Subcutaneous abdominal adipose tissue (tissue), 5 donors: ENCODE measurements around the gene DNASE1L2.

Experiments
- H3K27ac ChIP-seq: one replicate; pipeline ENCODE4 v1.7.0; 2013; ENCODE audit warnings: low read depth, mild to moderate bottlenecking, inconsistent platforms, low read length, moderate library complexity
- H3K27me3 ChIP-seq, 5 donors: one replicate each; pipeline ENCODE4 v1.7.0; 2013; ENCODE audit warnings: low read length in 5 of 5, inconsistent platforms in 1 of 5; ENCODE audit not compliant: control insufficient read depth in 5 of 5, insufficient read depth in 4 of 5
- H3K36me3 ChIP-seq, 5 donors: one replicate each; pipeline ENCODE4 v1.7.0; 2013; ENCODE audit warnings: low read length in 5 of 5; ENCODE audit not compliant: control insufficient read depth in 5 of 5, insufficient read depth in 5 of 5
- H3K4me1 ChIP-seq, 5 donors: one replicate each; pipeline ENCODE4 v1.7.0; 2013; ENCODE audit warnings: low read length in 5 of 5, mild to moderate bottlenecking in 3 of 5, moderate library complexity in 1 of 5; ENCODE audit not compliant: control insufficient read depth in 5 of 5, insufficient read depth in 5 of 5
- H3K4me3 ChIP-seq, 5 donors: one replicate each; pipeline ENCODE4 v1.7.0; 2013; ENCODE audit warnings: low read length in 5 of 5, low read depth in 1 of 5
- H3K9ac ChIP-seq, 5 donors: one replicate each; pipeline ENCODE4 v1.7.0; 2013; ENCODE audit warnings: low read length in 5 of 5, mild to moderate bottlenecking in 4 of 5, moderate library complexity in 3 of 5
- H3K9me3 ChIP-seq, 5 donors: one replicate each; pipeline ENCODE4 v1.7.0; 2013; ENCODE audit warnings: low read length in 5 of 5; ENCODE audit not compliant: control insufficient read depth in 5 of 5
- donor health status: healthy.
- donor health status: healthy.
- donor health status: healthy.
- donor health status: healthy.
- donor health status: healthy.

DNASE1L2 gene

GRCh38 chr16:2284001-2284770 lies 47.9 kb downstream of the DNASE1L2 start:
- no peaks in the 10 kb centered on the region for H3K27me3 ChIP-seq
- no peak overlapping the region for H3K9ac ChIP-seq
- H3K4me3 ChIP-seq = no peak overlapping the region
- no peak overlapping the region for H3K27ac ChIP-seq
- peaks cover 0 to 72% (median 46%) of the 10 kb centered on the region in 5 donors for H3K36me3 ChIP-seq
- H3K9me3 ChIP-seq = no peaks in the 10 kb centered on the region
- no peaks in the 10 kb centered on the region for H3K4me1 ChIP-seq

GRCh38 chr16:2284797-2285576 lies 48.7 kb downstream of the DNASE1L2 start:
- no peaks in the 10 kb centered on the region for H3K4me1 ChIP-seq
- H3K9me3 ChIP-seq = no peaks in the 10 kb centered on the region
- H3K4me3 ChIP-seq = no peak overlapping the region
- H3K27me3 ChIP-seq = no peaks in the 10 kb centered on the region
- H3K27ac ChIP-seq = no peak overlapping the region
- no peak overlapping the region for H3K9ac ChIP-seq
- H3K36me3 ChIP-seq = peaks cover 0 to 73% (median 49%) of the 10 kb centered on the region in 5 donors

- no peak overlapping the region for H3K9ac ChIP-seq
- H3K27me3 ChIP-seq = no peaks in the 10 kb centered on the region
- H3K9me3 ChIP-seq = no peaks in the 10 kb centered on the region
- H3K27ac ChIP-seq = no peak overlapping the region
- peaks cover 0 to 74% (median 45%) of the 10 kb centered on the region in 5 donors for H3K36me3 ChIP-seq
- H3K4me3 ChIP-seq = no peak overlapping the region
- no peaks in the 10 kb centered on the region for H3K4me1 ChIP-seq
Observed at GRCh38 chr16:2285731-2286191, 49.5 kb downstream of the DNASE1L2 start.

- Histone ChIP-seq H3K36me3 (peaks cover 0 to 74% (median 44%) of the 10 kb centered on the region in 5 donors), H3K27ac (no peak overlapping the region), H3K4me1 (no peaks in the 10 kb centered on the region), H3K9me3 (no peaks in the 10 kb centered on the region), H3K4me3 (no peak overlapping the region), H3K9ac (no peak overlapping the region), H3K27me3 (no peaks in the 10 kb centered on the region)
Observed at GRCh38 chr16:2286550-2286949, 50.3 kb downstream of the DNASE1L2 start.

GRCh38 chr16:2287916-2288547 lies 51.8 kb downstream of the DNASE1L2 start:
- Histone ChIP-seq H3K36me3 (peaks cover 0 to 72% (median 46%) of the 10 kb centered on the region in 5 donors), H3K27me3 (no peaks in the 10 kb centered on the region), H3K4me3 (no peak overlapping the region), H3K4me1 (no peaks in the 10 kb centered on the region), H3K27ac (no peak overlapping the region), H3K9ac (no peak overlapping the region), H3K9me3 (no peaks in the 10 kb centered on the region)
